ENCODE measurements around the gene CRACR2A.

The CRACR2A gene

DNA sequence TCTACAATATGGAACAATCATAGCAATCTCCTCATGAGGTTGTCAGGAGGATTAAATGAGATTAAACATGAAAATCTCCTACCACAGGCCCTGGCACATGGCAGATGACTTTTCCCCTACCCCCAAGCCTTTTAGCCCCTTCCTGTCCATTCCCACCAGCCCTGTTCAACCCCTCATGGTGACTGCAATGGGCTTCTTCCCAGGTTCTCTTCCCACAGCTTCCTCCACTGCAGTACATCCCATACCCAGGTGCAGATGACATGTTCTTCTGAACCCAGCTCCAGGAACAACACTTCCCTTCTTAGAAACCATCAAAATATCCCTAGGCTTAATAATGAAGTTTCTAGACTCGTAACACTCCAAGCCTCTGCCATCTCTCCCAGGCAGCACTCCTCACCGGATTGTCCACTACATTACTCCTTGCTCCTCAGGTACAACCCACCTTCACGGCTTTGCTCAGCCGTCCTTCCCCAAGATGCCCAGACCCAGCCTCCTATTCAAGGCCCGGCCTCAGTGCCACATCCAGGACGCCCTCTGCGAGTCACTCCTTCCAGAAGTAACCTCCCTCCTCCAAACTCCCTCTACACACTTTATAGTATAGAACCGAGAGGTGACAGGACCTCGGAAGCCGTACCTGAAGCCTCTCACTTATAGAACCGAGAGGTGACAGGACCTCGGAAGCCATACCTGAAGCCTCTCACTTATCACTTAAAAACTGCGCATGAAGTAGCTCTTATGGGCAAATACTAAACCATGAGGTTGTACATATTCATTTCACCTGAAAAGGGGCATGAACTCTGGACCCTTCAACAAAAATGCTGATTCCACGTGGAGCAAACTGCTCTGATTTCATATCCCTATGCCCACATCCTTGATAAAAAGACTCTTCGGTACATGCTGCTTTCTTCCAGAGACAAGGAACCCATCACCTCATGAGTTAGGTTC is 1.5 kb downstream of the CRACR2A start:
- DNase-seq (ENCODE audit: low read depth), result no peak

DNA sequence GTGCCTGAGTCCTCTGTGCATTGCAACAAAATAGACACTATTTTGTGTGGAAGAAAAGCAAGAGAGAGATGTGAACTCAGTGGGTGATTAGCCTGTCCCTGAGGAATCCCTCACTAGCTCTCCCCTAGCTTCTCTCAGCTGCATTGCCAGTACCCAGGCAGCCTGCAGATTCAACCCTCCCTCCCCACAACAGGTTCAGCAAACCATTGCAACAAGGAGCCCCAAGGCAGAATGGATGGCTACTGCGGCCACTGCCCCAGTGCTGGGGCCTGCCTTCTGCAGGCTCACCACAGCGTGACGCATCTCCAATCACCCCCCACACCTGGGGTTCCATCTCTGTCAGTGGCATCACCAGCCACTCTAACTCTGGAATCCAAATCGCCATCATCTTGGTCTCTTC is 2.3 kb downstream of the CRACR2A start:
- DNase-seq (ENCODE audit: low read depth), result no peak

DNA sequence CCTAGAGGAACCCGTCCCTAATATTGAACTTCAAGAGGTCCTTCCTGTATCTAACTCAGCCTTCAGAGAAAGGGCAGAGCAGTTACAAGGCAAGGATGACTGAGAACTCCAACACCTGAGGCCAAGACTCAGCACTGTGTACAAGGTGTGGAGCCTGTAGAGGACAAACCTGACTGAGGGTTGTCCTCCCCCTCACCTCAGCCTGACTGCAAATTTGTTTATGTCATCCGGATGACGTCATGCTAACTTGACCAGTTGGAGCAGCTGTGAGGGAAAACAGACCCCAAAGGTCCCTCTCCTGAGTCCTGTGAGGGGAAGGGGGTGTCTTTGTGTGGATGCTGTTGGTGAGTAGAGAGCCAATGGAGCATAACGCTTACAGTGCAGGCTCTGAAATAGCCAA is 4.3 kb downstream of the CRACR2A start:
- DNase-seq (ENCODE audit: low read depth), result no peak

DNA sequence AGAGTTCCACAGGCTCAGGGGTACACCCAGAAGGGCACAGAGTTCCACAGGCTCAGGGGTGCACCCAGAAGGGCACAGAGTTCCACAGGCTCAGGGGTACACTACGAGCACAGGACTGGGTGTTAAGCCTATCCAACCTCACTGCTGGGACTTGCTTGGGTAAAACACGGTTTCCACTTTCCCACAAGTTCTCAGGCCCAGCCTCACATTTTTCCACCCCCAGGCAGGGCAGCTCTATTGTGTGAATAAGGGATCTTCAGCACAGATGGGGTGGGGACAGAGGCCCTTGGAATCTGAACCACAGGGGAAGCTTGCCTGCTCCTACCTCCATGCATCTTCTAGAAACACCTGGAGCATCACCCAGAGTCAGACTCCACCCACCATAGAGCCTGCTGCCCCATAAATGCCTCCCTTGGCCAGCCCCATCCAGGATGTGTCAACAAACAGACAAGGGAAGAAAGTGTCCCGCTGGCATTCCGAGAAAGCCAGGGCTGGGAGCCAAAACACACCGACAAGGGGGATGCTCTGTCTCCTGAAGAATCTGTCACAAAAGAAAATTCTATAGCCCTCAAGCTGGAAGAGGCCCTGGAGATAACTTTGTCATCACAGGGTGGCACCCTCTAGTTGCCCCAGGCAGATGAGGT is 4.8 kb downstream of the CRACR2A start:
- DNase-seq (ENCODE audit: low read depth), result no peak

DNA sequence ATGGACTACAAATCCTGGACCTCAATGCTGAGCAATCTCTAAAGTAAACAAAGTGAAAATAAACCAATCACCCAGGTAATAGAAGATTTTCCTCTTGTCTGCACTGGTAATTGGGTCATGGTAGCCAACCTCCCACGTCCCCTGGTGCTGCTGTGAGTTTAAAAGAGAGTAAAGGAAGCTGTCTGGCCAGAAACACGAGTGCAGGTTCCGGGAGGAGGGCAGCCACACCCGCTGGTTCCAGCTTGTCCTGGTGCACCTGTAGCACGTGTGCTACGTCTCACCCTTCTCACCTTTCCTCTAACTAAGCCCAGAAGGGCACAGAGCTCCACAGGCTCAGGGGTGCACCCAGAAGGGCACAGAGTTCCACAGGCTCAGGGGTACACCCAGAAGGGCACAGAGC is 5.4 kb downstream of the CRACR2A start:
- DNase-seq (ENCODE audit: low read depth), result no peak

DNA sequence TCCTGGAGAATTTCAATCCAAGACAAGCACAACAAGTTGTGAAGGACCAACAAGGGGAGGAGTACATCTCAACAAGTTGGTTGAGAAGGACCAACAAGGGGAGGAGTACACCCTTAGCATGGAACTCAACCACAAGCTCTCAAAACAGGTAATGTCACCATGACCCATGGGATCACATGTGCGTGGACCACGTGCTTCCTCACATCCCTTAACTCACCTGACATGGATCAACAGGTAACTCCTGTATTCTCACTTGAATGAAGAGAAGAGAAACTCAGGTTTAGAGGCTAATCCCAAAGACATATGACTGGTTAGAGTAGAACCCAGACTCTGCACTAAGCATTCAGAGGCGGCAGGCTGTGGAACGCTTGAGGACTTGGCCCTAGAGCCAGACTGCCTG is 6.2 kb downstream of the CRACR2A start:
- no peak for DNase-seq (ENCODE audit: low read depth)

DNA sequence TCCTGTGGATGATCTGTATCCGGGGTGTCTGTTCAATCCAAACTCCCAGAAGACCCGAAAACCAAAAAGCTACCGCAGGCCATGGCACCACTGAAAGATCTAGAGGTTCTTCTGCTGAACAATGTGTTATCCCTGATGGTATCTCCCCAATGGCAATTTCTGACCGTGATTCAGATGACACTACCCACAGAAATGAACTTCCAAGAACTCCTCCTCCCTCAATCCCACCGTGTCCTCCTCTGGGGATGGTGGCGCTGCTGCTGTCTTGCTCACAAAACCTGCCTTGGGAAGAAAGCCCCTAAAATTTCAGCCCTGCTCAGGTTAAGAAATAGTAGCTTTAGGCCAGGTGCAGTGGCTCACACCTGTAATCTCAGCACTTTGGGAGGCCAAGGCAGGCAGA is 7.8 kb downstream of the CRACR2A start:
- no peak for DNase-seq (ENCODE audit: low read depth)

DNA sequence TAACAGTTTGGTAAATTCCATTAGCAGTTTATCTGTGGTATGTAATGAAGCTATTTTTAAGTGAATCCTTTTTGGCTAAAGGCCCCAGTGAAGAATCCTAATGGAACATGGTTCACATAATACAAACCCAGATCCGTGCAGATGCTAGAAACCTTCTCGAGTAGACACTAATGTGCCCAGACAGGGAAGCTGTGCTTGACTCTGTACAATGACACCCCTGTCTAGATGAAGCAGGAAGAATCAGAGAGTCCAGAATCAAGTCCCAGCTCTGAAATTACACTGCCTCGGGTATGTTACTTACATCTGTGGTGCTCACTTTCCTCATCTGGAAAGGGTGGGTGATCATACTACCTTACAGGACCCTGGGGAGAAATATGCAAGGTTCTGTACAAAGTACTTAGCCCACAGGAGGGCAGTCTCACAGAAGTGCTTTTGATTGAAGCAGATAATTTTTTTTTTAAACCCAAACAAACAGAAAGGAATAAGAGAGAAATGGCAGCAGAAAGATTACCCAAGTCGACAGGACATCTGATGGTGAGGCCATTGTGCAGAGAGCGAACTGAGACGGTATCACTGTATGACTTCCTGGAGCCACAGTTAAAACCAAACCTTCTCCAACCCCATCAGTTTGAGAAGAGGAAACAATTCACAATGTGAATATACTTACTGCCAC is 8.5 kb downstream of the CRACR2A start:
- DNase-seq (ENCODE audit: low read depth), result no peak

DNA sequence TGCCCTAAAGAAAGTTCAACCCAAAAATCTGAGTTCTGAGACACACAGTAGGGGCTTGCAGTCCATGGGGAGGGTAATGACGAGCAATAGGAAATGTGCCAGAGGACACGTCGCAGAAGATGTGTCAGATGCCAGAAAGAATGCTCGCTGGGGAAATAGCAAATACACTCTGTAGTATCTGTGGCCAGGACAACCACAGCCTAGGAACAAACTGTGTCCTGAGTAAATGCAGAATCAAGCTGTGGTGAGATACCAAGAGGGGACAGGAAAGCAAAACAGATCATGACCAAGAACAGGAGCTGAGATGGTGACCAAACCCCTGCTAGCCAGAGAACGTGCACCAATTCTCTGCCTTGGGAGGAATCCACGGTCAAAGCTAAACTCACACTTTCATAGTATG is 9.1 kb downstream of the CRACR2A start:
- DNase-seq (ENCODE audit: low read depth), result no peak

DNA sequence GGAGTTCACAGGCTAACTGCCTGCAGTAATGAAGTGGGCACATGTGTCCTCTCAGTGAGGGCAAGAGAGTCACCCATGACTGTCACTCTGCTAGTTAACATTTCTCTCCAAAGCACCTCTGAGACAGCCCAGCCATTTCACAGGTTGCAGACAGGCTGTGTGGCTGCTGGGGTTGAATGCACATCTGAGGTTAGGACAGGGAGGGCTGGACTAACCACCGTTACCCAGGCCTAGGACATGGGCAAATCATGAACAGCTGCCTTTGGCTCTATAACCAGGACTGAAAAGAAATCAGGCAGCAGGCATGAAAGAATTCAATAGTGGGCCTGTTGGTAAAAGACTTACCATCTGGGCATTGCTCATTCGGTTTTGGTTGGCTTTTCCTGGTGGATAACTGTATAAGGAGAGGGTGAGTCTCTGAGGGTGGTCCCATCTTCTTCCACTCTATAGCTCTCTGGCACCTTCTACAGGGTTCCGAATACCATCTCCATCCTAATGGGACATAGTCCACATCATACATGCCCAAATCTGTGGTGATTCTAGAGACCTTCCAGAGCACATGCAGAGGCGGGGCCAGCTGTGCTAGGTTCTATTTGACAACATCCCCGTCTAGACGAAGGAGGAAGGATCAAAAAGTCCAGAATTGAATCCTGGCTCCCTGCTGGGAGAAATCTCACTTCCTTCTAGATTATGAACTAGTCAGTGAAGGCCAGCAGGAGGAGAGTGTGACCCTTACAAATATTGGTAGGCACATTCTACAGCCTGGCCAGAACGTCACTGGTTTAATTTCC is 10.8 kb downstream of the CRACR2A start:
- no peak for DNase-seq (ENCODE audit: low read depth)

DNA sequence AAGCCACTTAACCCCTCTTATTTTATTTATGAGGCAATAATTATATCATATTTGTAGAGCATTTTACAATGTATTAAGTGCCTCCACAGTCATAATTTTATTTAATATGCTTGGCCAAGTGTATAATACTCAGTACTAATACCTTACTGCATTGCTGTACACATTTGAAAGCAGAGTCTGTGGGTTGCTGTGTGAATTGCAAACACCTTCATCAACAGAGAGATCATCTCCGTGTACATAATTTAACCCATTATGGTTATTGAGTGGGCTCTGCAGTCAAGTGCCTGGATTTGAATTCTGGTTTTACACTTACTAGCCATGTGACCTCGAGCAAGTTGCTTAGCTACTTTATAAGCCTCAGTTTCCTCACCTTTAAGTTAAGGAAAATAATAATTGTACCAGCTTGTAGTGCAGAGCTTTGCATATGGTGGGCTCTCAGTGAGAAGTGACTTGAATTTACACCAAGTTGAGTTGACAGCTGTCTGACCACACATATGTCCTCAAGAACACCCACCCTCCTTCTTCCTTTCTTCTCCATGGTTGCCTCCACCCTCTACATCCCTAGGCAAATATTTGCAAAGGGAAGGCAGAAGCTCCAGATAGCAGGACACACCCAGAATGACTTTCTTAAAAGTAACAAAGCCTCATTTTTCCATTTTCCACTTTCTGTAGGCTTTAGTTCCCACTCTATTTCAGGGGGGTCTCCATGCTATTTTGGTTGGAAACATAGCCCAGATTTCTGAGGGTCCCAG is 12.3 kb downstream of the CRACR2A start:
- no peak for DNase-seq (ENCODE audit: low read depth)

DNA sequence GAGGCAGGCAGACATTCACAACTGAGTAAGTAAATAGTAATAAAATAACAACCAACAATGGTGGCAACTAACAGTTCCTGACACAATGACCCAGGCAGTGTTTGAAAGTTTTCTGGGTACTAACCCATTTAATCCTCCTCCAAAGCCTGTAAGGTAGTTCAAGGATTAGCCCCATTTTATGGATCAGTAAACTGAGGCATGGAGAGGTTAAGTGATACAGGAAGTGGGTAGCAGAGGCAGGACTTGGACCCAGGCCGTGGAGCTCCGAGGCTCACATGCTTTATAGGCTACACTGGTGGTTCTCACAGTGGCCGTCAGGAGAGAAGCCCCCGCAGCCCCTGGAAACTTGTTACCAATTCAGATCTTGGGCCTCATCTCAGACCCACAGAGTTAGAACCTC is 17.5 kb downstream of the CRACR2A start:
- DNase-seq (ENCODE audit: low read depth), result no peak

DNA sequence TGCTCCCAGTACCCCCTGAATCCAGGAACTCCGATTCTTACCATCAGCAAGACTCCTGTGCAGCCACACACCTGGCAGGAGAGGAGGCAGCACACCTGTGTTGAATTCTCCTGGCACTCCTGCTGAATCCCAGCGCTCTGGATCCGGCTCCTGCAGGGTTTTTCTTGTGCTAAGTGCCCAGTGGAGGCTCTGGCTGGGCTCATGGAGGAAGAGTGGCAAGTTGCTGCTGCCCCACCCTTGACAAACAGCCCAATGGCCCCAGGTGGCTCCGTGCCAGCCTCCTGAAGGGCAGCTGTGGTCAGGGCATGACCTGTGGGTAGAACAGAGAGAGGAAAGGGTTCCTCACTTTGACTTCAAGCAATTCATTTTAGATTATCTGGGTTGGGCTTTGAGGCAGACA is 20.0 kb downstream of the CRACR2A start:
- no peak for DNase-seq (ENCODE audit: low read depth)

DNA sequence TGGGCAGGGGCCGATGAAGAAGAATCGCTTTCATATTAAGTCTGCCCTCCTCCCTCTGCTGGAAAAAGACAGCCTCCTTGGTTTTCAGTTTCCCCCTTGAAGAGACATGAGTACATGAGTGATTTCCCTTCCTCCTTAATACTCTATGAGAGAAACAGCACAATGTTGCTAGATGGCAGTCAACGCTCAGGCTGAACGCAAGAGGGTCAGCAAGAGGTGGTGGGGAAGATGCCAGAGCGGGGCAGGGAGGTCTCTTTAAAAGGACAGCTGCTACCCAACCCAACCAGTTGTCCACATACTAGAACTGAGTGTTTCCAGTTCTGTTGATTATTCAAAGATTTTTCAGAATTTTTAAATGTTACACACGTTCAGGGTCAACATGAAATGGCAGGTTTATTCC is 22.8 kb downstream of the CRACR2A start:
- no peak for DNase-seq (ENCODE audit: low read depth)

DNA sequence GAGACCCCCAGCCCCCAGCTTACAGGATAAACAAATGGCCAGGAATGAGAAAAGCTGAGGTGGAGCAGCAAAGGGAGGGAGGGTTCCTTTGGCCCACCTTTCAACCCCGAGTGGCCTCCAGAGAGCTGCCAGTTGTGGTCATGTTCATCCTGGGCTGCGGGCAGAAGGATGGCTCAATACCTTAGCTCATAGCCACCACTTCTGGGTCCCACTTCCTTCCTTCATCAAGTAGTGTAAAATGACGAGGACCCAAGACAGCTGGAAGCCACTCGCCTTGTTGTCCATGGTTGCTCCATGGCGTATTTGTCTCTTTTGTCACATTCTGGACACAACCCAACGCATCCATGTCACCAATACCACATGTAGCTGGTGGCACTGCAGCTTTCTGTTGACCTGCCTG is 24.2 kb downstream of the CRACR2A start:
- no peak for DNase-seq (ENCODE audit: low read depth)

DNA sequence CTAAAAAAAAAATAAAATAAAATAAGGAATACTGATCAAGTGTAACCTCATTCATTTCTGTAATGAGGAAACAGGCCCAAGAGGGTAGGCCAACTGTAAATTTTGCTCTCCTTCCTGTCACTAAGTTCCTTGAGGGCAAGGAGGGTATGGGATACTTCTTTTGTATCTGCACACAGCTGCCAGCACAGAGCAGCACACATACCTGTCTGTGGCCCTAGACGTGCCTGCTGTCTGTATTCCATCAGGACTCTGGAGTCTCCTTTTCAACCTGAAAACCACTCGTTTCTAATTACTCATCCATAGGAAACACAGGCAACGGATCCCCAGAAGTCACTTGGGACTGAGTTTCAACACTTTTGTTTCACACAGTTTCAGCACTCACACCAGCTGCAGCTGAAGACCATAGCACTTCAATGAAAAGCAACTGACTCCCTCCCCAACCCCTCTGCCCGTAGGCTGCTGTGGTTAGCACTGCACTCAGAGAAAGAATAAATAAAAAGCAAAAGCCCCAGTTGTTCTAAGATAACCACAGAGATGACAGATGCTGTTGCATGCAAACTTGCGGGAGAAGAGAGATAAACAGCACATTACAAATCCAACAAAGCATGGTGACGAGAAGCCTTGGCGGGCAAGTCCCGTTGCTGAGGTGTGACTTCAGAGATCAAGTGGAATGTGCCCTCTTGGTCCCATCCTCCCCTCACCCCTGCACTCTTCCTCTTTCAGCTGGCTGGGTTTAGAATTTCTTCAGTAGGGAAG is 24.9 kb downstream of the CRACR2A start:
- no peak for DNase-seq (ENCODE audit: low read depth)

DNA sequence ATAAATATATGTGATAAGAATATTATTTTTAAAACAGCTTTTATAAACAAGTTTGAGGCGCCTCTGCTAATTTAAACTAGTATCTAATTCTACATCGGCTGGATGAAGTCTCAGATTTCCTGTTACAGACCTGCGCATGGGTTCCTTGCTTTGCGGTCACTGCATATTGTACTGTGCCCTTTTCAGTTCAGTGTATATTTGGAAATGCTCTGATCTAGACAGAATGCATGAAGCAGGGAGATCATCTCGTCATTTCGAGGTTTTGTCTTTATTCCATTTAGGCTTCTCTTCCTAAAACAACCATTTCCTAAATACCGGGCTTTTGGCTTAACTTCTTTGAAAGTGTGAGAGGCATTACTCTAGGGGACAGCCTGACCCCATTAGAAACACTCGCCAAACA is 25.6 kb downstream of the CRACR2A start:
- DNase-seq (ENCODE audit: low read depth), result no peak

DNA sequence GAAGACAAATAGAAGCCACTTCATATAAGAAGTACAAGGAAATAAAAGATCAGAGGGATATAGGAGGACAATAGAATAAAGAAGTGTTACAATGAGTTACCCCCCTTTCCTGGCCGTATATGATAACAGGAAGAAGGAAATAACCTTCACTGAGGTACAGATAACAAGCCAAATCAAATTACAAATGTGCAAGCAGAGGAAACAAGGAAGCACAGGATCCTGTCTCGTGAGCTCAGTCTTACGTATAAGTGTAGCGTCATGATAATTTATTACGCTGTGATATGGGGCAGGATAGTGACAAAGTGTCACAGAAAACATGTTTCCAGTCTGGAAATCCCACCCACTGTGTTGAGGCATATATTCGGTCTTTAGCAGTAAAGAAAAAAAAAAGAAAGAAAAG is 26.5 kb downstream of the CRACR2A start:
- DNase-seq (ENCODE audit: low read depth), result no peak

DNA sequence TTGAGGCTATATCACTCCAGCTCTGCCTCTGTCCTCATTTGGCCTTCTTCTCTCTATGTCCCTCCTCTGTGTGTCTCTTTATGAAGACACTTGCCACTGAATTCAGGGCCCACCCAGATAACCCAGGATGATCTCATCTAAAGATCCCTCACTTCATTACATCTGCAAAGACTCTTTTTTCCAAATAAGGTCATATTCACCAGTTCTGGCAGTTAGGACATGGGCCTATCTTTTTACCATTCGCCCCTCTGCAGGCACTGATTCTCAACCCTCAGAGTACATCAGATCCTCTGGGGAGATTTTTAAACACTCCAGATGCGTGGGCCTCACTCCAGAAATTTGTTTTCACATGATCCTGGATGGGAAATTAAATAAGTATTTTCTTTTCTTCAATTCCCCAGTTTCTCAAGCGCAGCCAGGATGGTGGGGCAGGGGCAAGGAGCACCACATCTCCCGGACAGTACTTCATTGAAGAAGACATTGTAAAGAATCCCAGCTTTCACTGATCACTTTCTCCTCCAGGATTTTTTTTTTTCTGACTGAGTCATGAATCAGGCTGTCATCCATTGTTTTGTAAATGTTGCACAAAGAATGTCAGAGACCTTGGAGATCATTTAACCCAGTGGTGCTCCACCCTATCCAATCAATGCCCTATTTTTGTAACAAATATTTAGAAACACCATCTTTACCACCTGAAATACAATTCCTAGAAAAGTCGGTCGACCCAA is 27.4 kb downstream of the CRACR2A start:
- DNase-seq (ENCODE audit: low read depth), result no peak

Measured in activated T-cell treated with anti-CD3 and anti-CD28 coated beads for 24 hours (primary cell).